GM21515 (cell line): Measurements from ENCODE around the gene GMEB2.
"Not testable (repeated sequence)": the region's sequence is repeated elsewhere in the genome, so short reads cannot be mapped to it uniquely, and the experiment has no call there.

Experiments
- ATAC-seq: cut with Tn5 transposase; IDR thresholded peaks from one replicate; pipeline ENCODE4 v1.9.1; 2021; ENCODE audit not compliant: unreplicated experiment

GMEB2 gene

GRCh38 chr20:63626424-63627128 lies at the start of gene GMEB2:
Gene GMEB2, minus strand, starts transcription at chr20:63627101. Its CDS starts 7,704 bp downstream, at chr20:63619397.
- ATAC-seq: peak; percentile 43

- no peak for ATAC-seq
Measured at GRCh38 chr20:63675681-63676368, 48.9 kb upstream of the GMEB2 start.

GRCh38 chr20:63673951-63674350 lies 47.0 kb upstream of the GMEB2 start:
- ATAC-seq: no peak

GRCh38 chr20:63672666-63673065 lies 45.8 kb upstream of the GMEB2 start:
- ATAC-seq: no peak

GRCh38 chr20:63671695-63672094 lies 44.8 kb upstream of the GMEB2 start:
- ATAC-seq: not testable (repeated sequence)

- ATAC-seq: no peak
Measured at GRCh38 chr20:63668351-63668750, 41.5 kb upstream of the GMEB2 start.

GRCh38 chr20:63667858-63668257 lies 41.0 kb upstream of the GMEB2 start:
- no peak for ATAC-seq

- ATAC-seq: no peak
Measured at GRCh38 chr20:63665708-63666107, 38.8 kb upstream of the GMEB2 start.

GRCh38 chr20:63664861-63665594 lies 38.1 kb upstream of the GMEB2 start:
- ATAC-seq: no peak

- ATAC-seq: no peak
Measured at GRCh38 chr20:63664143-63664851, 37.4 kb upstream of the GMEB2 start.

GRCh38 chr20:63663332-63664066 lies 36.6 kb upstream of the GMEB2 start:
- ATAC-seq: no peak

- no peak for ATAC-seq
Measured at GRCh38 chr20:63662813-63663189, 35.9 kb upstream of the GMEB2 start.

GRCh38 chr20:63661959-63662812 lies 35.3 kb upstream of the GMEB2 start:
- no peak for ATAC-seq

GRCh38 chr20:63661108-63661507 lies 34.2 kb upstream of the GMEB2 start:
- ATAC-seq: no peak

GRCh38 chr20:63660622-63661021 lies 33.7 kb upstream of the GMEB2 start:
- ATAC-seq: no peak

- not testable (repeated sequence) for ATAC-seq
Measured at GRCh38 chr20:63660174-63660573, 33.3 kb upstream of the GMEB2 start.

- ATAC-seq: no peak
Measured at GRCh38 chr20:63659370-63659769, 32.5 kb upstream of the GMEB2 start.

GRCh38 chr20:63658749-63659187 lies 31.9 kb upstream of the GMEB2 start:
- no peak for ATAC-seq

- ATAC-seq: peak; percentile 76
Measured at GRCh38 chr20:63657937-63658748, 31.2 kb upstream of the GMEB2 start, which contains the start of gene RTEL1. Gene RTEL1, plus strand, starts transcription at chr20:63658312. Its CDS starts 1,091 bp downstream, at chr20:63659403.
